ENCODE results near the gene RAVER2.

RAVER2 gene

DNA sequence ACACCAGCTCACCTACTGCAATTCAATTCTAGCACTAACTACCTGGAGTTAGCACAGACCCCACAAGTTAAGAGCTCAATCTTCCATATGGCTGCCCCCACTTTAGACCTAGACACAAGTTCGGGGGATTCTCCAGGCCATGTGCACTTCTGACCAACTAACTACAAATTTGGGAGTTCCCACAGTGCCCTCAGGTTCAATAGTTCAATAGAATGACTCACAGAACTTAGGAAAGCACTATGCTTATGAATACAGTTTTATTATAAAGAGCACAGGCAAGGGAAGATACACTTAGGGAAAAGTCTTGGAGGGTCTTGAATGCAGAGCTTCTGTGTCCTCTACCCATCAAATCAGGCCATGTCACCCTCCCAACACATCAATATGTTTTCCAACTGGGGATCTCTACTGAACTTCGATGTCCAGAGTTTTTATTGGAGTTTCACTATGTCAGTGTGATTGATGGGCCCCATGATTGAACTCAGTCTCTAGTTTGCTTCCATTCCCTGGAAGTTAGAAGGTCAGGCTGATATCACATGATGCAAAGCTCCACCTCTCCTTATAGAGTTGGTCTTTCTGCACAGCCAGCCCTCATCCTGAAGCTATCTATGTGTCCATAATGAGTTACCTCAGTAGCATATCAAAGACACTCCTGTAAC is 46.1 kb downstream of the RAVER2 start:
- TF ChIP-seq, protein P1, sequence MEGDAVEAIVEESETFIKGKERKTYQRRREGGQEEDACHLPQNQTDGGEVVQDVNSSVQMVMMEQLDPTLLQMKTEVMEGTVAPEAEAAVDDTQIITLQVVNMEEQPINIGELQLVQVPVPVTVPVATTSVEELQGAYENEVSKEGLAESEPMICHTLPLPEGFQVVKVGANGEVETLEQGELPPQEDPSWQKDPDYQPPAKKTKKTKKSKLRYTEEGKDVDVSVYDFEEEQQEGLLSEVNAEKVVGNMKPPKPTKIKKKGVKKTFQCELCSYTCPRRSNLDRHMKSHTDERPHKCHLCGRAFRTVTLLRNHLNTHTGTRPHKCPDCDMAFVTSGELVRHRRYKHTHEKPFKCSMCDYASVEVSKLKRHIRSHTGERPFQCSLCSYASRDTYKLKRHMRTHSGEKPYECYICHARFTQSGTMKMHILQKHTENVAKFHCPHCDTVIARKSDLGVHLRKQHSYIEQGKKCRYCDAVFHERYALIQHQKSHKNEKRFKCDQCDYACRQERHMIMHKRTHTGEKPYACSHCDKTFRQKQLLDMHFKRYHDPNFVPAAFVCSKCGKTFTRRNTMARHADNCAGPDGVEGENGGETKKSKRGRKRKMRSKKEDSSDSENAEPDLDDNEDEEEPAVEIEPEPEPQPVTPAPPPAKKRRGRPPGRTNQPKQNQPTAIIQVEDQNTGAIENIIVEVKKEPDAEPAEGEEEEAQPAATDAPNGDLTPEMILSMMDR (IDR thresholded peaks at IDR 0.05; ENCODE audit: control extremely low read depth, extremely low read depth, low read depth, missing control alignments): no peak
- ChIA-PET POLR2A (no interaction called here), CTCF (interaction anchor here (1.4 kb wide), 1 partner anchor 34 kb away, joined by 3 read pairs; no protein-coding TSS in a partner anchor)
- DNase-seq (ENCODE audit: extremely low spot score): no peak

DNA sequence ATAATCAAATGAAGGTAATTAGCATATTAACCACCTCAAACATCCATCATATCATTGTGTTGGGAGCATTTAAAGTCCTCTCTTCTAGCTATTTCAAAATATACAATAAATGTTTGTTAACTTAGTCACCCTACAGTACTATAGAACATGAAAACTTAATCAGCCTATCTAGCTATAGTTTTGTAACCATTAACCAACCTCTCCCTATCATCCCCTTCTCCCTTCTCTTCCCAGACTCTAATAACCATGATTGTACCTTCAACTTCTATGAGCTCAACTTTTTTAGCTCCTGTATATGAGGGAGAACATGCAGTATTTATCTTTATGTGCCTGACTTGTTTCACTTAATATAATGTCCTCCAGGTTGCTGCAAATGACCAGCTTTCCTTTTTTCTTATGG is 54.0 kb downstream of the RAVER2 start:
- POLR2A ChIA-PET: no interaction called here
- no peak for DNase-seq (ENCODE audit: extremely low spot score)
- CTCF ChIA-PET: interaction anchor here (0.8 to 1.2 kb wide), 2 partner anchors 10 to 26 kb away, joined by 3 to 4 read pairs; no protein-coding TSS in a partner anchor
- TF ChIP-seq, protein P1 (IDR thresholded peaks at IDR 0.05; ENCODE audit: control extremely low read depth, extremely low read depth, low read depth, missing control alignments): no peak

DNA sequence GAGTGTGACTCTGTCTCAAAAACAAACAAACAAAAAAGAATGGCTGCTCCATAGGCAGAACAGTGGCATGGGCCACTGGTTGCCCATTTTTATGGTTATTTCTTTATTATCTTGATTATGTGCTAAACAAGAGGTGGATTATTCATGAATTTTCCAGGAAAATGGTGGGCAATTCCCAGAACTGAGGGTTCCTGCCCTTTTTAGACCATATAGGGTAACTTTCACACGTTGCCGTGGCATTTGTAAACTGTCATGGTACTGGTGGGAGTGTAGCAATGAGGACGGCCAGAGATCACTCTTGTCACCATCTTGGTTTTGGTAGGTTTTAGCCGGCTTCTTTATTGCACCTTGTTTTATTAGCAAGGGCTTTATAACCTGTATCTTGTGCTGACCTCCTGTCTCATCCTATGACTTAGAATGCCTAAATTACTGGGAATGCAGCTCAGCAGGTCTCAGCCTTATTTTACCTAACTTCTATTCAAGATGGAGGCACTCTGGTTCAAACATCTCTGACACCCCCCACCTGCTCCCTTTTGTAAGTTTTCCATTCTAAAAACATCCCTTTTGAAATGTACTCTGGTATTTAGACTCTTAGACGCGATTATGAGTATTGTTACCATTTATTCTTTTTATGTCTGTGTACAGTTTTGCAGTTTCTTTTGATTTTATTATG is 57.1 kb downstream of the RAVER2 start:
- CTCF ChIA-PET: no interaction called here

DNA sequence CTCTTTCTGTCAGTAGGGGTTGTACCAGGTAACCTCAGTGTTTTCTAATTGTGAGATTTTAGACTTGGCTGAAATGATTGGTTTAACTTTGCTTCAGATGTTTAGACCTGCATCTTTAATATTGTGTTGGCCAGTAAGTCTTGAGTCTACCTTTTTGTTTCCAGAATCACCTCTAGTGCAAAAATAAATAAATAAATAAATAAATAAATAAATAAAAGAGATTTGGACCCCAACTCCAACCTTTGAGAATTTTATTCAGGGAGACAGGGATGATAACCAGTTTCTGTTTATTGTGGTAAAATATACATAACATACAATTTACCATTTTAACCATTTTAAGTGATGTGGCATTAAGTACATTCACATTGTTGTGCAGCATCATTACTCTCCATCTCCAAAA is 64.4 kb downstream of the RAVER2 start:
- ChIA-PET CTCF (interaction anchor here (1.0 kb wide), 1 partner anchor 14 kb away, joined by 3 read pairs; no protein-coding TSS in a partner anchor), POLR2A (no interaction called here)
- no peak for DNase-seq (ENCODE audit: extremely low spot score)
- TF ChIP-seq, protein P1 (IDR thresholded peaks at IDR 0.05; ENCODE audit: control extremely low read depth, extremely low read depth, low read depth, missing control alignments): no peak

More for the DNA sequence above, 57.1 kb downstream of the RAVER2 start:
- TF ChIP-seq, protein P1 (IDR thresholded peaks at IDR 0.05; ENCODE audit: control extremely low read depth, extremely low read depth, low read depth, missing control alignments): no peak
- DNase-seq (ENCODE audit: extremely low spot score): no peak
- POLR2A ChIA-PET: no interaction called here

DNA sequence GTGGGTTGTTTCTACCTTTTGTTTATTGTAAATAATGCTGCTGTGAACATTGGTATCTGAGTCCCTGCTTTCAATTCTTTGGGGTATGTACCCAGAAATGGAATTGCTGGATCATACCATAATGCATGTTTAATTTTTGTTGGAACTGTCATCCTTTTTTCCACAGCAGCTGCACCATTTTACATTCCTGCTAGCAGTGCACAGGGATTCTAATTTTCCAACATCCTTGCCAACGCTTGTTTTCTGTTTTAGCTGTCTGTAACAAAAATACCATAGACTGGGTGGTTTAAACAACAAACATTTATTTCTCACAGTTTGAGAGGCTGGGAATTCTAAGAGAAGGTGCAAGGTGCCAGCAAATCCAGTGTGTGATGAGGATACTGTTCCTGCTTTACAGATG is 65.1 kb downstream of the RAVER2 start:
- no peak for DNase-seq (ENCODE audit: extremely low spot score)
- TF ChIP-seq, protein P1 (IDR thresholded peaks at IDR 0.05; ENCODE audit: control extremely low read depth, extremely low read depth, low read depth, missing control alignments): no peak
- ChIA-PET CTCF (no interaction called here), POLR2A (no interaction called here)

DNA sequence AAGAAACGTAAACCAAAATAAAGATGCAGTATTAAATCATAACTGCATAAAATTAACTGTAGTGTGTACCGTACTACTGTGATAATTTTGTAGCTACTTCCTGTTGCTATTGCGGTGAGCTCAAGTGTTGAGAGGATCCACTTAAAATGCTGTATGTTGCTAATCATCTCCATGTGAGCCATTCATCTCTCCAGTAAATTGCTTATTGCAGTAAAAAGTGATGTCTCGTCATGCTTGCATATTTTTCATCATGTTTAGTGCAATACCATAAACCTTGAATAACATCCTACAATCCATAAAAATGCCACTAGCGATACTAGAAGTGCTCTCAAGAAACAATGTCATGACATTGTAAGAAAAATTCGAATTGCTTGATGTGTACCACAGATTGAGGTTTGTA is 66.3 kb downstream of the RAVER2 start:
- ChIA-PET CTCF (interaction anchor here (1.0 to 1.5 kb wide), 3 partner anchors 13 to 43 kb away, joined by 3 read pairs; no protein-coding TSS in a partner anchor), POLR2A (no interaction called here)
- DNase-seq (ENCODE audit: extremely low spot score): no peak
- TF ChIP-seq, protein P1 (IDR thresholded peaks at IDR 0.05; ENCODE audit: control extremely low read depth, extremely low read depth, low read depth, missing control alignments): no peak

Measured in GM10248 (cell line).